ENCODE results near the gene PSMC3IP. TPM values are rescaled to one million over a fixed set of nuclear protein-coding genes. Genes with fewer than 3 reads are reported as not detected.

PSMC3IP gene
- total RNA-seq, 4 donors from 2014 or later = 4.9 to 9.0 (median 7.4) TPM

DNA sequence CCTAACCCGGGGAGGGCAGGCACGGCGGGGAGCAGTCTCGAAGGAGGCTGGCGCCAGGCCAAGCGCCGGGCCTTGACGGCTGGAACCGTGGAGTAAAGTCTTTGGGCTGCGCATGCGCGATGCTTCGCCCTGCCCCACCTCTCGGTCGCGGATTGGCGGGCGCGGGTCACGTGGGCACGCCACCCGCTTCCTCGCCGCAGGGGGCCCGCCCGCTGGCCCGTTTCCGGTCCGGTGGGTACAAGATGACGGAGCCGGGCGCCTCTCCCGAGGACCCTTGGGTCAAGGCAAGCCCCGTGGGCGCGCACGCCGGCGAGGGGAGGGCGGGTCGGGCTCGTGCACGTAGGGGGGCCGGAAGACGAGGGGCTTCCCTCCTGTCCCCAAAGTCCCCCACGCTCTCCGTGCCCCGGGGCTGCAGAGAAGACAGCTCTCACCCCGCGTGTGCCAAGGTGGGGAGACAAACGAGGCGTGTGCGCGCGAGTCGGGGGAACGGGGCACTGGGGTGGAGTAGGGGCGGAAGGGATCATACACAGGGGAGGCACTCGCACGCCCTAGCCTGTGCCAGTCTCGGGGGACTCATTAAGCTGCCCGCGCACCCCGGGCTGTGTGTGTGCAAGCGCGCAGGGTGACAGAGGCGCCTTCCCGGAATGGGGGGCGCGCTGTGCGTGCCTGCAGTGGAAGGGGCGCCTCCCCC is 10.5 kb downstream of the PSMC3IP start, which contains the start of gene MLX:
Gene MLX, plus strand, starts transcription at position 218 of the 691 bp plus-strand sequence. Its CDS starts 25 bp downstream, at position 243.
- Histone ChIP-seq H3K9me3 (no peaks in the 10 kb centered on the region), H3K4me1 (peaks cover 0 to 56% (median 35%) of the 10 kb centered on the region in 4 donors), H3K27ac (peak within 1 kb of the TSS; percentile 81 to 96 (median 94)), H3K36me3 (peaks cover 0 to 63% (median 28%) of the 10 kb centered on the region in 3 donors), H3K4me3 (peak within 1 kb of the TSS; percentile 76 to 95 (median 90)), H3K27me3 (no peaks in the 10 kb centered on the region)
- peak; percentile 83 to 92 for TF ChIP-seq EP300 (IDR thresholded peaks at IDR 0.05)
- peak; percentile 7 to 51 for TF ChIP-seq POLR2A (IDR thresholded peaks at IDR 0.05)
- TF ChIP-seq, protein P1, sequence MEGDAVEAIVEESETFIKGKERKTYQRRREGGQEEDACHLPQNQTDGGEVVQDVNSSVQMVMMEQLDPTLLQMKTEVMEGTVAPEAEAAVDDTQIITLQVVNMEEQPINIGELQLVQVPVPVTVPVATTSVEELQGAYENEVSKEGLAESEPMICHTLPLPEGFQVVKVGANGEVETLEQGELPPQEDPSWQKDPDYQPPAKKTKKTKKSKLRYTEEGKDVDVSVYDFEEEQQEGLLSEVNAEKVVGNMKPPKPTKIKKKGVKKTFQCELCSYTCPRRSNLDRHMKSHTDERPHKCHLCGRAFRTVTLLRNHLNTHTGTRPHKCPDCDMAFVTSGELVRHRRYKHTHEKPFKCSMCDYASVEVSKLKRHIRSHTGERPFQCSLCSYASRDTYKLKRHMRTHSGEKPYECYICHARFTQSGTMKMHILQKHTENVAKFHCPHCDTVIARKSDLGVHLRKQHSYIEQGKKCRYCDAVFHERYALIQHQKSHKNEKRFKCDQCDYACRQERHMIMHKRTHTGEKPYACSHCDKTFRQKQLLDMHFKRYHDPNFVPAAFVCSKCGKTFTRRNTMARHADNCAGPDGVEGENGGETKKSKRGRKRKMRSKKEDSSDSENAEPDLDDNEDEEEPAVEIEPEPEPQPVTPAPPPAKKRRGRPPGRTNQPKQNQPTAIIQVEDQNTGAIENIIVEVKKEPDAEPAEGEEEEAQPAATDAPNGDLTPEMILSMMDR (IDR thresholded peaks at IDR 0.05) = peak in 1 of 5 experiments; percentile 35
- WGBS, 2 donors = 0 to 1% methylated on average over 35 to 57 of the region's 72 CpGs
- peak; percentile 85 to 88 for DNase-seq (ENCODE audit: low spot score in 2 of 2)

DNA sequence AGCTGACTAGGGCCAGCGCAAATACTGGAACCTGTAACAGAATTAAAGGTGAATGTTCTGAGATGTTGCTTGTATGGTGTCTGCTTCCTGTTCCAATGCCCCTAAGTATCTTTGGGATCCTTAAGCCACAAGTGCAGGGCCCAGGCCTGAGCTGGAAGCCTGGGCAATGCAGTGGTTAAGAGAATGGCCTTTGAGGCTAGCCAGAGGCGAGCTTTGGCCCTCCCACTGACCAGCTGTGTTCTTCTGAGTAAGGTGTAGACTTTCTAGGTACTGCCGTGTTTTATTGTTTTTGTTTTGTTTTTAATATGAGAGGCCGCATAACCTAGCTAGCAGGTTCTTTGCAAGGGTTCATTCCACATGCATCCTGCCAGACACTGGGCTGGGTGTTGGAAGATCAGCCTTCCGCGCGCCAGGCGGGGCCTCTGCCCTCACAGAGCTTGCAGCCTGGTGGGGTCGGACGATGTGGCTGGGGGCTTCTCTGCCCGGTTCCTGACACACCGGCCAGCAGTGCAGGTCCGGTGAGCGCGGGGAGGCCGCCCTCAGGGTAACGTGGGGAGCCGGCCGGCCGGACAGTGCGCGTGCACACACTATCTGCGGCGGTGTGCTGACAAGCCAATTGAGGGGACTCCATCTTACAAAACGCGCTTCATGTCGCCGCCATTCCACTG is 11.2 kb downstream of the PSMC3IP start:
- TF ChIP-seq EP300 (IDR thresholded peaks at IDR 0.05) (no peak), POLR2A (IDR thresholded peaks at IDR 0.05) (no peak)
- TF ChIP-seq, protein P1 (IDR thresholded peaks at IDR 0.05) = no peak
- Histone ChIP-seq H3K4me3 (peak overlapping the region; percentile 76 to 95 (median 90)), H3K4me1 (peaks cover 0 to 60% (median 39%) of the 10 kb centered on the region in 4 donors), H3K27me3 (no peaks in the 10 kb centered on the region), H3K27ac (peak overlapping the region; percentile 81 to 96 (median 94)), H3K9me3 (no peaks in the 10 kb centered on the region), H3K36me3 (peaks cover 0 to 56% (median 28%) of the 10 kb centered on the region in 3 donors)
- no peak for DNase-seq (ENCODE audit: low spot score in 2 of 2)
- 50 to 56% methylated on average over 11 to 12 of the region's 28 CpGs for WGBS, 2 donors

DNA sequence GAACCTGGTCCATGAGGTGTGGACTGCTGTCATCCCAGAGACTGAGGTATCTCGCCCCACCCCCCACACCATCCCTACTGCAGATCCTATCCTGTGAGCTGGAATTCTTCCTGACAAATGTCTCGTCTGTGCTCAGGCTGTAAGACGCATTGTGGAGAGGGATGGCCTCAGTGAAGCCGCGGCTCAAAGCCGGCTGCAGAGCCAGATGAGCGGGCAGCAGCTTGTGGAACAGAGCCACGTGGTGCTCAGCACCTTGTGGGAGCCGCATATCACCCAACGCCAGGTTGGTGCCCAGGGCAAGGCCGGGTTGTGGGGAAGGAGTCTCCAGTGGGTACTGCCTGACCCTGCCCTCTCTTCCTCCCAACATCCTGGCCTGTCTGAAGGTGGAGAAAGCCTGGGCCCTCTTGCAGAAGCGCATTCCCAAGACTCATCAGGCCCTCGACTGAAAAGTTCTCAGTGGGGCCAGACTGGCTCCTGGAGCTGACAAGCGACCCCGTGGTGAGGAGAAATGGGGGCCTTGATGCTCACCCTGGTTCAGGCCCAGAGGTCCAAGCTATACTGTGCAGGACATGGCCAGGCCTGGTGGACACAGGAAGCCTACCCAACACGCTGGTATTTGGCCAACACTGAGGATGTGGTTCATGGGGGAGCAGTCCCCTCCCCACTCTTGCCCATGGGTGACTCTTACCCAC is 11.9 kb downstream of the PSMC3IP start:
- Histone ChIP-seq H3K4me3 (no peak overlapping the region), H3K9me3 (no peaks in the 10 kb centered on the region), H3K27ac (peak overlapping the region in 3 of 4 donors; percentile 93 to 96 (median 96)), H3K36me3 (peaks cover 0 to 50% (median 28%) of the 10 kb centered on the region in 3 donors), H3K4me1 (peaks cover 0 to 65% (median 40%) of the 10 kb centered on the region in 4 donors), H3K27me3 (no peaks in the 10 kb centered on the region)
- no peak for DNase-seq (ENCODE audit: low spot score in 2 of 2)
- 87 to 90% methylated on average over 14 to 16 of the region's 16 CpGs for WGBS, 2 donors
- TF ChIP-seq, protein P1 (IDR thresholded peaks at IDR 0.05) = no peak
- TF ChIP-seq POLR2A (IDR thresholded peaks at IDR 0.05) = no peak

DNA sequence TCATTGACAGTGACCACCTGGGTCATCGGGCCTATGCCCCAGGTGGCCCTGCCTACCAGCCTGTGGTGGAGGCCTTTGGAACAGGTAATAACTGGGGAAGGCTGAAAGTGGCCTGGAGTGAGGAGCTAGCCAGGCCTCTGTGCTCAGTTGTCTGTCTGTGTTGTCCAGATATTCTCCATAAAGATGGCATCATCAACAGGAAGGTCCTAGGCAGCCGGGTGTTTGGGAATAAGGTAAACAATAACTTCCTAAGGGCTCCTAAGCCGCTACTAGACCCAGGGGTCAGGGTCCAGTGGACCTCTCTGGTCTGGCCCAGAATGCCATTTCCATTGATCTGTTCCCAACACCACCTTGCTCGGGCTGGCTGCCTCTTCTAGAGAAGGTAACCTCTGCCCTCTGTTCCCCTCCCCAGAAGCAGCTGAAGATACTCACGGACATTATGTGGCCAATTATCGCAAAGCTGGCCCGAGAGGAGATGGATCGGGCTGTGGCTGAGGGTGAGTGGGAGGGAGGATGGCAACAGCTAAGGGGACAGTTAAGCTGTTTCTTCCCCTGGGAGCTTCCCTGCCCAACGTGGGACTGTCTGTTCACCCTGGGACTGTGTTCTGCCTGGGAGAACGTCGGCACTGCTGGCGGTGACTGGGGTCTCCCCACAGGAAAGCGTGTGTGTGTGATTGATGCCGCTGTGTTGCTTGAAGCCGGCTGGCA is 12.6 kb downstream of the PSMC3IP start:
- Histone ChIP-seq H3K9me3 (no peaks in the 10 kb centered on the region), H3K4me1 (peaks cover 0 to 72% (median 40%) of the 10 kb centered on the region in 4 donors), H3K27me3 (no peaks in the 10 kb centered on the region), H3K4me3 (no peak overlapping the region), H3K36me3 (peaks cover 0 to 43% (median 27%) of the 10 kb centered on the region in 3 donors), H3K27ac (no peak overlapping the region)
- TF ChIP-seq EP300 (IDR thresholded peaks at IDR 0.05) (no peak), POLR2A (IDR thresholded peaks at IDR 0.05) (no peak)
- TF ChIP-seq, protein P1 (IDR thresholded peaks at IDR 0.05) = no peak
- WGBS, 2 donors = 85 to 91% methylated on average over 14 to 15 of the region's 15 CpGs
- DNase-seq (ENCODE audit: low spot score in 2 of 2) = no peak

Measured in tibial nerve (tissue), 4 donors.